Naive thymus-derived CD4-positive, alpha-beta T cell (primary cell): ENCODE measurements around the gene PCP2. TPM values are rescaled to one million over a fixed set of nuclear protein-coding genes. Genes with fewer than 3 reads are reported as not detected.
A peak's percentile ranks its signal among the peaks of the same experiment; 100 is the strongest.

Experiments used
- ATAC-seq: fragments of 150-1000 bp; cut with Tn5 transposase; 2 replicates; pipeline ENCODE4 v1.10.0; 2021; ENCODE audit warnings: mild to moderate bottlenecking, moderate library complexity
- CTCF ChIA-PET: fragments of 350-600 bp; sonication (Branson Sonifier 250); formaldehyde crosslinking; loops from one replicate; lab custom pipeline; 2021; ENCODE audit warnings: antibody characterized with exemption; lab: Charles Lee
- POLR2A ChIA-PET: fragments of 350-600 bp; sonication (Branson Sonifier 250); formaldehyde crosslinking; loops from one replicate; lab custom pipeline; 2021; ENCODE audit warnings: antibody characterized with exemption, inconsistent platforms; lab: Charles Lee
- DNase-seq, 9 donors: peaks; one replicate each; pipeline versions ENCODE4 v3.0.0 to v3.0.0-alpha.2; 2020 to 2022; ENCODE audit warnings: mixed read lengths in 1 of 9
- H3K27ac ChIP-seq: one replicate; pipeline ENCODE4 v1.7.0; 2013; ENCODE audit warnings: mild to moderate bottlenecking, low read depth, low read length, moderate library complexity
- H3K27me3 ChIP-seq, 2 donors: one replicate each; pipeline ENCODE4 v1.7.0; 2013; ENCODE audit warnings: low read length in 2 of 2, mild to moderate bottlenecking in 2 of 2, moderate library complexity in 2 of 2; ENCODE audit not compliant: control insufficient read depth in 2 of 2, insufficient read depth in 2 of 2
- H3K36me3 ChIP-seq, 3 experiments: 1 replicate in 2 of 3; 2 replicates in 1 of 3; pipeline ENCODE4 v1.7.0; 2013; ENCODE audit warnings: low read length in 3 of 3, mild to moderate bottlenecking in 3 of 3, moderate library complexity in 1 of 3; ENCODE audit not compliant: insufficient read depth in 3 of 3, control insufficient read depth in 2 of 3
- H3K4me1 ChIP-seq, 2 donors: one replicate each; pipeline ENCODE4 v1.7.0; 2013; ENCODE audit warnings: low read length in 2 of 2, mild to moderate bottlenecking in 2 of 2, moderate library complexity in 1 of 2; ENCODE audit not compliant: control insufficient read depth in 2 of 2, insufficient read depth in 2 of 2
- H3K4me3 ChIP-seq: 2 replicates; pipeline ENCODE4 v1.7.0; 2013; ENCODE audit warnings: mild to moderate bottlenecking, low read length
- H3K9me3 ChIP-seq, 3 experiments: 1 replicate in 2 of 3; 2 replicates in 1 of 3; pipeline ENCODE4 v1.7.0; 2013; ENCODE audit warnings: low read length in 3 of 3; ENCODE audit not compliant: control insufficient read depth in 2 of 3
- H3K27ac Mint-ChIP-seq, 9 donors: one replicate each; pipeline ENCODE4 v1.8.0; 2020 to 2022; ENCODE audit warnings: mixed read lengths in 9 of 9, mild to moderate bottlenecking in 8 of 9, moderate library complexity in 5 of 9, inconsistent platforms in 2 of 9
- H3K27me3 Mint-ChIP-seq, 5 donors: one replicate each; pipeline ENCODE4 v1.8.0; 2021 to 2022; ENCODE audit warnings: mixed read lengths in 5 of 5, mild to moderate bottlenecking in 1 of 5
- H3K36me3 Mint-ChIP-seq, 5 donors: one replicate each; pipeline ENCODE4 v1.8.0; 2020 to 2022; ENCODE audit warnings: mixed read lengths in 5 of 5, mild to moderate bottlenecking in 3 of 5, inconsistent platforms in 1 of 5
- H3K4me1 Mint-ChIP-seq, 7 donors: one replicate each; pipeline ENCODE4 v1.8.0; 2020 to 2022; ENCODE audit warnings: mixed read lengths in 7 of 7, mild to moderate bottlenecking in 3 of 7, inconsistent platforms in 1 of 7
- H3K4me3 Mint-ChIP-seq, 10 donors: one replicate each; pipeline ENCODE4 v1.8.0; 2020 to 2022; ENCODE audit warnings: mild to moderate bottlenecking in 10 of 10, mixed read lengths in 10 of 10, moderate library complexity in 6 of 10, inconsistent platforms in 2 of 10
- H3K9me3 Mint-ChIP-seq, 11 donors: one replicate each; pipeline ENCODE4 v1.8.0; 2020 to 2022; ENCODE audit warnings: mixed read lengths in 11 of 11, mild to moderate bottlenecking in 4 of 11, inconsistent platforms in 1 of 11, moderate library complexity in 1 of 11
- intact Hi-C, 2 donors: fragments of 100-400 bp; cut with micrococcal nuclease; formaldehyde crosslinking; loops; one replicate each; pipeline ENCODE4 v1.15.1; 2023
- polyA plus RNA-seq, 2 donors: library from polyadenylated mRNA; unstranded; fragments of 300-500 nt; fragmentation: Illumina TruSeq; gene quantifications; one replicate each; pipeline ENCODE4 v1.2.3, GENCODE V29; 2021
- total RNA-seq, 6 experiments: library from RNA in 5 of 6; stranded (reverse) in 5 of 6; gene quantifications; 1 replicate in 5 of 6; 2 replicates in 1 of 6; pipeline ENCODE4 v1.2.3 and lab custom pipeline; 2021 to 2026

Gene PCP2
- total and polyA plus RNA-seq, 7 experiments from 2014 or later = 2.2 to 13.4 (median 5.4) TPM; not detected in 2

DNA sequence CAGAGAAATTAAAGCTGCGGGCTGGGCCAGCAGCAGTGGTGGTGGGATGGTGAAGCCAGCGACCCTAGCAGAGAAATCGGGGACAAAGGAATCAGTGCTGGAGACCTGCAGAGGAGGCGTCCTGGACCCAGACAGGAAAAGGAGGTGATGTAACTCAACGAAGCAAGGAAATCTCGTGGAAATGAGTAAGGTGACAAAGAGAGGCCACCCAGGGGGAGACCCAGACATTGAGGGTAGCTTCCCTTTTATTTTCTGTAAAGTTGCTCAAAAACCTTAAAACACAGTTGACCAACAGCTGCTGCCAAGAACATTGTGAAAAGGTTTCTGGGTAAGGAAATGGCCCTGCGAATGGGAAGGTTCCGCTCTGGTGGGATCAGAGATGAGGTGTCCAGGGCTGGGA lies 22.1 kb upstream of the PCP2 start:
- intact Hi-C loops = no loop called here
- Mint-ChIP-seq H3K4me3 (no peak overlapping the region), H3K27me3 (peaks cover 0 to 3% (median 0%) of the 10 kb centered on the region in 5 donors), H3K27ac (peak overlapping the region in 1 of 9 donors; percentile 77), H3K36me3 (peaks cover 0 to 2% (median 0%) of the 10 kb centered on the region in 5 donors), H3K9me3 (peaks cover 0 to 1% (median 0%) of the 10 kb centered on the region in 11 donors), H3K4me1 (peaks cover 10 to 29% (median 24%) of the 10 kb centered on the region in 7 donors)
- no peak for DNase-seq
- CTCF ChIA-PET = interaction anchor here (0.8 to 3.0 kb wide), 3 partner anchors 19 to 144 kb away, joined by 4 to 11 read pairs (median 6); partner anchors contain the start of gene TRAPPC5
- Histone ChIP-seq H3K36me3 (no peaks in the 10 kb centered on the region), H3K4me3 (no peak overlapping the region), H3K9me3 (no peaks in the 10 kb centered on the region), H3K4me1 (peaks cover 0 to 21% of the 10 kb centered on the region in 2 donors), H3K27me3 (no peaks in the 10 kb centered on the region), H3K27ac (no peak overlapping the region)
- peak; percentile 34 for ATAC-seq
- POLR2A ChIA-PET = interaction anchor here (1.2 kb wide), 1 partner anchor 13 kb away, joined by 4 read pairs; no protein-coding TSS in a partner anchor

- Mint-ChIP-seq H3K27me3 (peaks cover 0 to 6% (median 0%) of the 10 kb centered on the region in 5 donors), H3K4me1 (peaks cover 10 to 29% (median 24%) of the 10 kb centered on the region in 7 donors), H3K4me3 (no peak overlapping the region), H3K9me3 (peaks cover 0 to 1% (median 0%) of the 10 kb centered on the region in 11 donors), H3K36me3 (peaks cover 0 to 2% (median 0%) of the 10 kb centered on the region in 5 donors), H3K27ac (no peak overlapping the region)
- no peak overlapping the region for H3K27ac ChIP-seq
- ChIA-PET POLR2A (interaction anchor here (0.8 kb wide), 1 partner anchor 14 kb away, joined by 3 read pairs; no protein-coding TSS in a partner anchor), CTCF (interaction anchor here (0.6 to 3.0 kb wide), 2 partner anchors 140 to 145 kb away, joined by 5 to 11 read pairs; no protein-coding TSS in a partner anchor)
- intact Hi-C loops = no loop called here
- ATAC-seq (no peak), DNase-seq (no peak)
- no peaks in the 10 kb centered on the region for H3K36me3 ChIP-seq
- no peaks in the 10 kb centered on the region for H3K9me3 ChIP-seq
- peaks cover 0 to 21% of the 10 kb centered on the region in 2 donors for H3K4me1 ChIP-seq
- H3K4me3 ChIP-seq = no peak overlapping the region
- no peaks in the 10 kb centered on the region for H3K27me3 ChIP-seq
Measured at GRCh38 chr19:7654401-7654800, 20.9 kb upstream of the PCP2 start.

GRCh38 chr19:7652061-7652641 lies 18.6 kb upstream of the PCP2 start:
- no peaks in the 10 kb centered on the region for H3K9me3 Mint-ChIP-seq
- peaks cover 0 to 4% (median 0%) of the 10 kb centered on the region in 3 experiments for H3K36me3 ChIP-seq
- no peaks in the 10 kb centered on the region for H3K27me3 ChIP-seq
- POLR2A ChIA-PET = interaction anchor here (1.0 kb wide), 3 partner anchors 14 to 148 kb away, joined by 3 to 4 read pairs (median 3); no protein-coding TSS in a partner anchor
- peaks cover 5 to 15% (median 11%) of the 10 kb centered on the region in 7 donors for H3K4me1 Mint-ChIP-seq
- H3K27ac Mint-ChIP-seq = peak overlapping the region in 6 of 9 donors; percentile 55 to 85 (median 75)
- H3K27me3 Mint-ChIP-seq = peaks cover 0 to 6% (median 0%) of the 10 kb centered on the region in 5 donors
- H3K4me1 ChIP-seq = peaks cover 0 to 7% of the 10 kb centered on the region in 2 donors
- H3K4me3 ChIP-seq = peak overlapping the region; percentile 49
- peak overlapping the region; percentile 37 for H3K27ac ChIP-seq
- DNase-seq = peak; percentile 77 to 91 (median 85)
- H3K4me3 Mint-ChIP-seq = peak overlapping the region; percentile 60 to 86 (median 81)
- ATAC-seq = peak; percentile 91
- peaks cover 0 to 4% (median 0%) of the 10 kb centered on the region in 5 donors for H3K36me3 Mint-ChIP-seq
- intact Hi-C loops = loop anchor here (1.0 kb wide), 4 partner anchors 27 to 147 kb away; partner anchors contain the start of gene TRAPPC5 (in 1 of the 2)
- H3K9me3 ChIP-seq = no peaks in the 10 kb centered on the region
- CTCF ChIA-PET = interaction anchor here (0.9 to 3.2 kb wide), 3 partner anchors 17 to 148 kb away, joined by 4 to 12 read pairs (median 5); partner anchors contain the start of gene TRAPPC5

DNA sequence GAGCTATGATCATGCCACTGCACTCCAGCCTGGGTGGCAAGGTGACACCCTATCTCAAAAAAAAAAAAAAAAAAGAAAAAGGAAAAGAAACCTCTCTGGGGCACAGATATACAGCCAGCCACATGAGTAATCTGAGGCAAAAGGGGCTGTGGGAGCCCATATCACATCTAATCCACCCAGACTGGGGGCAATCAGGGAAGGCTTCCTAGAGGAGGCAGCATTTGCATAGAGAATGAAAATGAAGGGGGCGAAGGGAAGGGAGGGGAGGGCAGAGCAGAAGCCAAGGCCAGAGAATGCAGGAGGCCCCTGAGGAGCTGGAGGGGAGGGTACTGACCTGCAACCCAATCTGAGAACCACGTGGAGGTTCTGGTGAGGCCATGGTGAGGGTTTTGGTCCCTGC lies 16.6 kb upstream of the PCP2 start:
- H3K4me1 ChIP-seq = peaks cover 0 to 5% of the 10 kb centered on the region in 2 donors
- ATAC-seq = no peak
- H3K4me1 Mint-ChIP-seq = peaks cover 5 to 15% (median 11%) of the 10 kb centered on the region in 7 donors
- peaks cover 0 to 24% (median 0%) of the 10 kb centered on the region in 3 experiments for H3K36me3 ChIP-seq
- H3K4me3 ChIP-seq = no peak overlapping the region
- H3K9me3 Mint-ChIP-seq = no peaks in the 10 kb centered on the region
- H3K4me3 Mint-ChIP-seq = no peak overlapping the region
- no peak overlapping the region for H3K27ac Mint-ChIP-seq
- intact Hi-C loops = no loop called here
- H3K27ac ChIP-seq = no peak overlapping the region
- DNase-seq = no peak
- peaks cover 0 to 6% (median 0%) of the 10 kb centered on the region in 5 donors for H3K27me3 Mint-ChIP-seq
- no peaks in the 10 kb centered on the region for H3K9me3 ChIP-seq
- peaks cover 0 to 9% (median 4%) of the 10 kb centered on the region in 5 donors for H3K36me3 Mint-ChIP-seq
- ChIA-PET POLR2A (no interaction called here), CTCF (interaction anchor here (3.2 kb wide), 1 partner anchor 31 kb away, joined by 12 read pairs; the partner anchor contains the start of gene TRAPPC5)
- no peaks in the 10 kb centered on the region for H3K27me3 ChIP-seq

DNA sequence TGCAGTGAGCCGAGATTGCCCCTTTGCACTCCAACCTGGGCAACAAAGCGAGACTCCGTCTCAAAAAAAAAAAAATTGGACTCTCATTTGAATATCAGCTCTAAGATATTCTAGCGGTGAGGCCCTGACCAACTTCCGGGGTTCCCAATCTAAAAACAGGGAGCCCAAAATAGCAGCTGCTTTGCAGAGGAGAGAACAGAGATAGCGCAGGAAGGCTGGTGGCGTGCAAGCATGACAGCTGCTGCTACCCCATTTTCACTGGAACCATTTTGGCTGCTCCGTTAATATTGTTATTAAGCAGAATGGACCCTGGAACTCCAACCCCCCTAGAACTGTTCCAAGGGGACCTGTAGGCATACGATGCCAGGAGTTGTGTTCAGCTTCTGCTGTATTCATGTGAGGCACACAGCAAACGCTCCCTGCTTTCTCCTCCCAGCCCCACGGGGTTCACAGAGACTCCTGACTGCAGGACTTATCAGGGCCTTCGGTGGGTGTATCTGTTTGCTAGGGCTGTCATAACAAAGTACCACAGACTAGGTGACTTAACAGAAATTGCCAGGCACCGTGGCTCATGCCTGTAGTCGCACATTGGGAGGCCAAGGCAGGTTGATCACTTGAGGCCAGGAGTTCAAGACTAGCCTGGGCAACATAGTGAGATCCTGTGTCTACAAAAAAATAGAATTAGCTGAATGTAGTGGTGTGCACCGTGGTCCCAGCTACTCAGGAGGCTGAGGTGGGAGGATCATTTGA lies 14.9 kb upstream of the PCP2 start:
- no peak for ATAC-seq
- POLR2A ChIA-PET = interaction anchor here (0.7 to 2.0 kb wide), 4 partner anchors 10 to 159 kb away, joined by 3 to 8 read pairs (median 4); partner anchors contain the start of genes PET100, STXBP2 and XAB2
- no peak overlapping the region for H3K27ac Mint-ChIP-seq

GRCh38 chr19:7647156-7647555 lies 13.6 kb upstream of the PCP2 start:
- peaks cover 0 to 44% (median 3%) of the 10 kb centered on the region in 3 experiments for H3K36me3 ChIP-seq
- ATAC-seq (no peak), DNase-seq (peak in 1 of 9 donors; percentile 10)
- H3K27me3 ChIP-seq = no peaks in the 10 kb centered on the region
- Mint-ChIP-seq H3K27ac (no peak overlapping the region), H3K27me3 (peaks cover 0 to 6% (median 0%) of the 10 kb centered on the region in 5 donors), H3K36me3 (peaks cover 0 to 12% (median 5%) of the 10 kb centered on the region in 5 donors), H3K9me3 (no peaks in the 10 kb centered on the region), H3K4me1 (peaks cover 1 to 11% (median 4%) of the 10 kb centered on the region in 7 donors), H3K4me3 (no peak overlapping the region)
- no peak overlapping the region for H3K27ac ChIP-seq
- intact Hi-C loops = no loop called here
- ChIA-PET POLR2A (no interaction called here), CTCF (no interaction called here)
- peaks cover 0 to 2% of the 10 kb centered on the region in 2 donors for H3K4me1 ChIP-seq
- H3K4me3 ChIP-seq = no peak overlapping the region
- no peaks in the 10 kb centered on the region for H3K9me3 ChIP-seq

More for the DNA sequence above, 14.9 kb upstream of the PCP2 start:
- Mint-ChIP-seq H3K4me3 (no peak overlapping the region), H3K4me1 (peaks cover 5 to 15% (median 11%) of the 10 kb centered on the region in 7 donors), H3K36me3 (peaks cover 0 to 12% (median 5%) of the 10 kb centered on the region in 5 donors), H3K9me3 (no peaks in the 10 kb centered on the region), H3K27me3 (peaks cover 0 to 6% (median 0%) of the 10 kb centered on the region in 5 donors)
- CTCF ChIA-PET = interaction anchor here (0.5 to 0.6 kb wide), 2 partner anchors 12 to 1126 kb away, joined by 4 to 5 read pairs; no protein-coding TSS in a partner anchor
- Histone ChIP-seq H3K9me3 (no peaks in the 10 kb centered on the region), H3K27ac (no peak overlapping the region), H3K4me1 (peaks cover 0 to 5% of the 10 kb centered on the region in 2 donors), H3K36me3 (peaks cover 0 to 35% (median 3%) of the 10 kb centered on the region in 3 experiments), H3K27me3 (no peaks in the 10 kb centered on the region), H3K4me3 (no peak overlapping the region)
- DNase-seq = peak in 1 of 9 donors; percentile 6
- intact Hi-C loops = no loop called here
